ENCODE data around the gene LCN6.

GRCh38 chr9:136784249-136784996 lies 36.1 kb upstream of the LCN6 start:
- TF ChIP-seq POLR2A (IDR thresholded peaks at IDR 0.05) (no peak), CTCF (IDR thresholded peaks at IDR 0.05) (peak in 11 of 12 donors; percentile 25 to 59 (median 45))
